MM.1S (cell line): ENCODE measurements around the gene EFL1.

Experiments
- CTCF ChIP-seq: fragments of 300-600 bp; sonication (generic); IDR thresholded peaks from 2 replicates; pipeline ENCODE4 v1.5.1; 2016; ENCODE audit warnings: antibody characterized with exemption, low read length, mixed read lengths
- EZH2 ChIP-seq: fragments of 300-600 bp; sonication (generic); optimal IDR thresholded peaks from 2 replicates; pipeline ENCODE3; 2017; ENCODE audit warnings: low read depth, mild to moderate bottlenecking, antibody characterized with exemption, low read length, mixed read lengths
- EZH2phosphoT487 ChIP-seq: fragments of 300-600 bp; sonication (generic); IDR thresholded peaks from 2 replicates; pipeline ENCODE4 v1.6.1; 2018; ENCODE audit warnings: antibody characterized with exemption, low read length

GRCh38 chr15:82159922-82160321, 102.6 kb downstream of the EFL1 start:
- TF ChIP-seq EZH2 (no peak), CTCF (no peak), EZH2phosphoT487 (no peak)
